Measurements from ENCODE around the gene FAM20B.
A peak's percentile ranks its signal among the peaks of the same experiment; 100 is the strongest.

FAM20B gene

GRCh38 chr1:179042087-179042486 lies 16.4 kb downstream of the FAM20B start:
- no peak for DNase-seq (ENCODE audit: low read depth in 2 of 2)
- no peak overlapping the region for H3K4me3 ChIP-seq (replicated peaks in 1 of 2; ENCODE audit: low read depth in 2 of 2, low read length in 2 of 2)
- no peak for TF ChIP-seq CTCF (IDR thresholded peaks at IDR 0.05; ENCODE audit: low read depth, low read length)

- H3K4me3 ChIP-seq (replicated peaks in 1 of 2; ENCODE audit: low read depth in 2 of 2, low read length in 2 of 2) = no peak overlapping the region
- no peak for TF ChIP-seq CTCF (IDR thresholded peaks at IDR 0.05; ENCODE audit: low read depth, low read length)
- no peak for DNase-seq (ENCODE audit: low read depth in 2 of 2)
Measured at GRCh38 chr1:179042700-179043099, 17.0 kb downstream of the FAM20B start.

- no peak for TF ChIP-seq CTCF (IDR thresholded peaks at IDR 0.05; ENCODE audit: low read depth, low read length)
- no peak overlapping the region for H3K4me3 ChIP-seq (replicated peaks in 1 of 2; ENCODE audit: low read depth in 2 of 2, low read length in 2 of 2)
Measured at GRCh38 chr1:179043266-179043665, 17.6 kb downstream of the FAM20B start.

GRCh38 chr1:179043907-179044306 lies 18.2 kb downstream of the FAM20B start:
- DNase-seq (ENCODE audit: low read depth in 2 of 2) = no peak
- H3K4me3 ChIP-seq (replicated peaks in 1 of 2; ENCODE audit: low read depth in 2 of 2, low read length in 2 of 2) = no peak overlapping the region
- TF ChIP-seq CTCF (IDR thresholded peaks at IDR 0.05; ENCODE audit: low read depth, low read length) = no peak

More at GRCh38 chr1:179043266-179043665, 17.6 kb downstream of the FAM20B start:
- no peak for DNase-seq (ENCODE audit: low read depth in 2 of 2)

- H3K4me3 ChIP-seq (replicated peaks in 1 of 2; ENCODE audit: low read depth in 2 of 2, low read length in 2 of 2) = no peak overlapping the region
- no peak for TF ChIP-seq CTCF (IDR thresholded peaks at IDR 0.05; ENCODE audit: low read depth, low read length)
- peak in 1 of 2 donors; percentile 20 for DNase-seq (ENCODE audit: low read depth in 2 of 2)
Measured at GRCh38 chr1:179046808-179047635, 21.3 kb downstream of the FAM20B start.

GRCh38 chr1:179047636-179047997 lies 21.9 kb downstream of the FAM20B start:
- DNase-seq (ENCODE audit: low read depth in 2 of 2) = no peak
- H3K4me3 ChIP-seq (replicated peaks in 1 of 2; ENCODE audit: low read depth in 2 of 2, low read length in 2 of 2) = no peak overlapping the region
- TF ChIP-seq CTCF (IDR thresholded peaks at IDR 0.05; ENCODE audit: low read depth, low read length) = no peak
